GM10266 (cell line): ENCODE measurements around the gene SNAPC4.

ENCODE experiments used
- DNase-seq: peaks from one replicate; pipeline ENCODE4 v3.0.0; 2012; ENCODE audit errors: extremely low spot score
- TF ChIP-seq, protein P1 (sequence below): IDR thresholded peaks from 2 replicates; pipeline ENCODE4 v1.5.1; 2012; ENCODE audit warnings: mild to moderate bottlenecking, low read depth; ENCODE audit not compliant: control insufficient read depth, insufficient read depth; ENCODE audit errors: missing control alignments

SNAPC4 gene

DNA sequence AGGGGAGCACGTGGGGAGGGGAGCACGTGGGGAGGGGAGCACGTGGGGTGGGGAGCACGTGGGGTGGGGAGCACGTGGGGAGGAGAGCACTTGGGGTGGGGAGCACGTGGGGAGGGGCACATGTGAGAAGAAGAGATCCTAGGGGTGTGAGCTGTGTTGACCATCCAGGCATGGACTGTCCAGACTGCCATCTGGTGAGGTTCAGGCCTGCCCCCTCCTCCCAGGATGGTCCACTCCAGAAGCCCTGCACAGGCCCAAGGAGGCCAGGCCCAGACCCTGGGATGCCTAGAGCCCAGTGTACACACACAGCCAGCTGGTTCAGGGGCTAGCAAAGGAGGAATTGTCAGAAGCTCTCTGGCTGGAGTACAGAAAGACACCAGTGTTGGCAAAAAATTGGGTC, 2.3 kb downstream of the SNAPC4 start:
- TF ChIP-seq, protein P1, sequence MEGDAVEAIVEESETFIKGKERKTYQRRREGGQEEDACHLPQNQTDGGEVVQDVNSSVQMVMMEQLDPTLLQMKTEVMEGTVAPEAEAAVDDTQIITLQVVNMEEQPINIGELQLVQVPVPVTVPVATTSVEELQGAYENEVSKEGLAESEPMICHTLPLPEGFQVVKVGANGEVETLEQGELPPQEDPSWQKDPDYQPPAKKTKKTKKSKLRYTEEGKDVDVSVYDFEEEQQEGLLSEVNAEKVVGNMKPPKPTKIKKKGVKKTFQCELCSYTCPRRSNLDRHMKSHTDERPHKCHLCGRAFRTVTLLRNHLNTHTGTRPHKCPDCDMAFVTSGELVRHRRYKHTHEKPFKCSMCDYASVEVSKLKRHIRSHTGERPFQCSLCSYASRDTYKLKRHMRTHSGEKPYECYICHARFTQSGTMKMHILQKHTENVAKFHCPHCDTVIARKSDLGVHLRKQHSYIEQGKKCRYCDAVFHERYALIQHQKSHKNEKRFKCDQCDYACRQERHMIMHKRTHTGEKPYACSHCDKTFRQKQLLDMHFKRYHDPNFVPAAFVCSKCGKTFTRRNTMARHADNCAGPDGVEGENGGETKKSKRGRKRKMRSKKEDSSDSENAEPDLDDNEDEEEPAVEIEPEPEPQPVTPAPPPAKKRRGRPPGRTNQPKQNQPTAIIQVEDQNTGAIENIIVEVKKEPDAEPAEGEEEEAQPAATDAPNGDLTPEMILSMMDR: no peak

DNA sequence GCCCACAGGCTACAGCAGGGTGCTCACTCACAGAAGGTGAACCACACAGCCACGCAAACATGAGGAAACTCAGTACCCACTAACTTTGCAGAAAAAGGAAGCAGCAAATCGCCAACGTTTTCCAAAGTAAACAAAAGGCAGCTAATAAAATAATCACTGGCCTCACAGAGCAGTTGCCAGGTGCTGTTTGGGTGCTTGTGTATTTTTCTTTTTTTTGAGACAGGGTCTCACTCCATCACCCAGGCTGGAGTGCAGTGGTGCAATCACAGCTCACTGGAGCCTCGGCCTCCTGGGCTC, 3.8 kb downstream of the SNAPC4 start:
- TF ChIP-seq, protein P1: no peak
- DNase-seq: no peak

More for the DNA sequence above, 2.3 kb downstream of the SNAPC4 start:
- no peak for DNase-seq

DNA sequence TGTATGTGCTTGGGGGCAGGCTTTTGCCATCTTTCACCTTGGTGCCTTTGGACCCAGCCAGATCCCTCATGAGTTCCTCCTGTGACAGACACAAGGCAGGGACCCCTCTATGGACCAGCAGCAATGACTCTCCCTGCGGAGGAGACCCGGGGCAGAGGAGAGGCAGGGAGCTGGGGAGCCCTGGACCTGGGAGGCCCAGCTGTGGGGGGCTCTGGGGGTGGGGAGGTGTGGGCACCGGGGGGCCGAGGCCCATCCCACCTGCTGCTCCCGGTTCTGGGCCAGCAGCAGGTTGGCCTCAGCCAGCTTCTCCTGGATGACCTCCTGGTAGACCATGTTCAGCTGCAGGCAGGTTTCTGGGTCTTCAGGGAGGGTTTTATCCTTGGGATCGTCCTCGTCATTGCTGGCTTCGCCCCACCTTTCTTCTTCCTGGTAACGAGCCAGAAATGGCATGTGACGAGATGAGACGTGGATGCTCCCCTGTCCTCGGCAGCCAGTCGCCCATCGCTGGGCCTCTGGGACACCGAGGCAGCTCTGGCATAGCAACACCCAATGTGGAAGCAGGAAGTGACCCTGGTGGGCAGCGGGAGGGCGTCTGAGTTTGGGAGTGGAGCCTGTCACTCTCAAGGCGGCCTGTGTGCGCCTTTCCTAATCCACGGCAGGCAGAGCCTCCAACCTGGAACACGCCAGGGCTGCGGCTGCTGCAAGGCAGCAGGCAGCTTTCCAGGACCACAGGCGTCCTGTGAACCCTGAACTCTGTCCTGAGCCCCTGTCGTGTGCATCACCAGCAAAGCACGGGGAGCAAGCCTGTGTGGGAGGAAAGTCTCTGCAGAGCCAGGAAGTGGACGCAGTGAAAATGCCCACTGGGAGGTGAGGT, 4.4 kb downstream of the SNAPC4 start:
- TF ChIP-seq, protein P1: no peak
- no peak for DNase-seq

DNA sequence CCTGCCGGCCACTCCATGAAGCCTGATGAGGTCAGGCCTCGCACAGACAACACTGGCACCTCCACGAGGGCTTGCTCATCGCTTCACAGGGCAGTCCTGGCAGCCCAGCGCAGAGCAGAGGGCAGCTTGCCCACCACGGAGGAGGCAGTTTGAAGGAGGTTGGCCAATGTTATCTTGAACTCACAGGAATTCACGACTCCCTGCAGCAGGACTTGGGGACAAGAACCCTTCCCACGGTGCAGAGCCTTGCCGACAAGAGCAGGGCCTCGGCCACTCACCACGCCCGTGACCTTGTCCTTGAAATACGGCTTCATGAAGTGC, 5.0 kb downstream of the SNAPC4 start:
- TF ChIP-seq, protein P1: no peak
- no peak for DNase-seq

DNA sequence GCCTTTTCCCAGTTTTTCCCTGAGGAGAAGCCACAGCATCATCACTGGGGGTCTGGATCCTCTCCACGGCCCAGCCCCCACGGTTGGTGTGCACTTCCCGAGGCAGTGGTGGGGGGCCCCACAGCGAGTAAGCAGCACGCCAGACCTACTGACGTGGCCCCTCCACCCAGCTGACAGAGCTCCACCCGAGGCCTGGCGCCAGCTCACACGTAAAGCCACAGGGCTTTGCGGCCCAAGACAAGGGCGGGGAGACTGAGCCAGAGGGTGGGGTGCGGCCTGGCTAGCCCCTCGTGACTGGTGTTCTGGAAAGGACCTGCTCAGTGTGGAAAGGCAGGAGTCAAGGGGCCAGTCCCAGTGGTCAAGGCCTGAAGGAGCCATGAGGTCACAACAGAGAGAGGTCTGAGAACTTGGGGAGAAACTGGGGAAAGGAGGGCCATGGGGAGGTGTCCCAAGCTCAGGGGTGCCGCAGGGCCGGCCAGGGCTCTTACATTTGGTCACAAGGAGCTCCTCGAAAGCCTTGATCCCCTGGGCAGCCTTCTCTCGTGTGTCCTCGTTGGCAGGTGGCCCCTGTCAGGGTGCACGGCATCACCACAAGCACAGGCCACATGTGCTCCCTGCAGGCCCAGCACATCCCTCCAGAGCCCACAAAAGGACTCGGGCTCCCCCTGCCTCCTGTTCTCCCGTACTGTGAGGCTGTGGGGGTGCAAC, 5.5 kb downstream of the SNAPC4 start:
- TF ChIP-seq, protein P1: no peak
- no peak for DNase-seq

DNA sequence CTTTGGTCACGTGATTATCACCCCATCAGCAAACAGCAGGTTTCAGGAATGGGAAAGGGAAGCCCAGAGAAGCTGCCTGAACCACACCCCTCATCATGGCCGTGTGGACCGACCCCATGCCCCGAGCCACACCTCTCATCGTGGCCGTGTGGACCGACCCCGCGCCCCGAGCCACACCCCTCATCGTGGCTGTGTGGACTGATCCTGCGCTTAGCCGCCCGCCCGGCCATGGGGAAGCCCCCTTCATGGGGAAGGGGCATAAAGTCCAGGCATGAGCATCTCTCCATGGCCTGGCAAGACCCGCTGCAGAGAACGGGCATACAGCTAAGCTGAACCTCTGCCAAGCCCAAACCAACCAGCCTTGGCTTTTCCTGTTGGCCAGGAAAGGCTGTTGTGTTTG, 6.4 kb downstream of the SNAPC4 start:
- TF ChIP-seq, protein P1: no peak
- DNase-seq: no peak
